ENCODE data around the gene AVPR2. TPM values are rescaled to one million over a fixed set of nuclear protein-coding genes. Genes with fewer than 3 reads are reported as not detected.

Gene AVPR2
- total RNA-seq, 2 experiments from 2014 or later, result not detected

- DNase-seq (no peak), ATAC-seq (no peak)
- intact Hi-C loops (cut with DNase I, micrococcal nuclease), result loop anchor here in 1 of 2 experiments (5.0 kb wide), 1 partner anchor 187 kb away; the partner anchor contains the start of gene PLXNB3
- Mint-ChIP-seq H3K9me3 (ENCODE audit: low read depth) (no peaks in the 10 kb centered on the region), H3K36me3 (ENCODE audit: low read depth) (peaks cover 33% of the 10 kb centered on the region), H3K27me3 (no peaks in the 10 kb centered on the region), H3K27ac (peak overlapping the region; percentile 69), H3K4me3 (no peak overlapping the region), H3K4me1 (peaks cover 18% of the 10 kb centered on the region)
- POLR2A ChIA-PET, result no interaction called here
- CTCF ChIA-PET, result interaction anchor here (0.9 to 2.9 kb wide), 6 partner anchors 9 to 186 kb away, joined by 3 to 19 read pairs (median 10); partner anchors contain the start of gene HCFC1
Measured at GRCh38 chrX:153948847-153949805, 44.7 kb downstream of the AVPR2 start.

DNA sequence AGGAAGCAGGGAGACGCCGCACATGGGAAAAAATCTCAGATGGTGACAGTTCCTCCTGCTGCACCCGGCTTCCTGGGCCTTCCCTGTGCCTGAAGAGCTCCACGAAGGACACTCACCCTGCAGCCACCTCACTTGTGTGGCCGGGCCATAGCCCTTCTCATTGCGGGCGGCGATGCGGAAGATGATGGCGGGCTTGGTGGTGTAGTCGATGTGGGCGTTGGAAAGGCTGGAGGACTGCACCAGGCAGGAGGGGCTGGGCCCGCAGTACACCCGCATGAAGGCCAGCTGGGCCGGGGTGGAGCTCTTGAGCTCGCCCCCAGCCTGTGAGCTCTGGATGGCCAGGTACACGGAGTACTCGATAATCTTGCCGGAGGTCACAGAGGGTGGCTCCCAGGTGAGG, 45.7 kb downstream of the AVPR2 start:
- Mint-ChIP-seq H3K9me3 (ENCODE audit: low read depth) (no peaks in the 10 kb centered on the region), H3K27me3 (no peaks in the 10 kb centered on the region), H3K4me1 (peaks cover 18% of the 10 kb centered on the region), H3K27ac (no peak overlapping the region), H3K36me3 (ENCODE audit: low read depth) (peaks cover 38% of the 10 kb centered on the region), H3K4me3 (no peak overlapping the region)
- ChIA-PET CTCF (interaction anchor here (1.2 to 2.9 kb wide), 5 partner anchors 10 to 187 kb away, joined by 3 to 12 read pairs (median 8); partner anchors contain the start of gene PLXNB3), POLR2A (interaction anchor here (0.6 kb wide), 1 partner anchor 13 kb away, joined by 4 read pairs; no protein-coding TSS in a partner anchor)
- ATAC-seq (no peak), DNase-seq (no peak)
- intact Hi-C loops (cut with DNase I, micrococcal nuclease), result no loop called here

GRCh38 chrX:153951683-153952372, 47.4 kb downstream of the AVPR2 start:
- H3K36me3 Mint-ChIP-seq (ENCODE audit: low read depth), result peaks cover 40% of the 10 kb centered on the region
- peaks cover 18% of the 10 kb centered on the region for H3K4me1 Mint-ChIP-seq
- intact Hi-C loops (cut with DNase I, micrococcal nuclease), result no loop called here
- DNase-seq (no peak), ATAC-seq (no peak)
- H3K27ac Mint-ChIP-seq, result no peak overlapping the region
- no peaks in the 10 kb centered on the region for H3K27me3 Mint-ChIP-seq
- H3K4me3 Mint-ChIP-seq, result no peak overlapping the region
- no peaks in the 10 kb centered on the region for H3K9me3 Mint-ChIP-seq (ENCODE audit: low read depth)
- ChIA-PET POLR2A (no interaction called here), CTCF (interaction anchor here (0.8 to 1.1 kb wide), 3 partner anchors 11 to 27 kb away, joined by 3 to 5 read pairs (median 4); no protein-coding TSS in a partner anchor)

DNA sequence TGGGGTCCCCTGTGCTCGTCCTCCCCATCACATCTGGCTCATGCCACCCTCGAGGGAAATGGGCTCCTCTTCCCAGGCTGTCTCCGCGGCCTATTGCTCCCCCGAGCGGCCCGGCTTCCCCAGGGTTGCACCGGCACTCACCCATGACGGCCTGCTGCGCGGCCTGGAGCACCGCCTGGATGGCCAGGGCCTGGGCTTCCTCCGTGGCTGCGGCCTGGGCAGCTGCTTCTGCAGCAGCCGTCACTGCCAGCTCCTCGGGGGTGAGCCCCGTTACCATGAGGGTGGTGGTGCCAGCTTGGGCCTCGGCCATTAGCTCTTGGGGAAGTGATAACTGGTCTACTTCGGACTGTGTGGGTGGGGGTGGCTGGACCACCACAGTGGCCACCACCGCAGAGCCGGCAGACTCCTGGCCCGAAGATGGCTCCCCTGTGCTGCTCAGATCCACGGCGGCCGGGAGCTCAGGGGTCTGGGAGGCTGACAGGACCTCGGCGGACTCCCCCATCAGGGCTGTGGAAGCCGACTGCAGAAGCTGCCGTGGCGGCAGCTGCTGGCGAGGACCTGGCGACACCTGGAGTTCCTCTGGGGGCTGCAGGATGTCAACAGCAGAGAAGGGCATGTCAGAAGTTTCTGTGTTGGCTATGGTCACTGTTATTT, 48.0 kb downstream of the AVPR2 start:
- ChIA-PET POLR2A (interaction anchor here (1.0 kb wide), 1 partner anchor 14 kb away, joined by 5 read pairs; no protein-coding TSS in a partner anchor), CTCF (interaction anchor here (0.5 to 1.1 kb wide), 4 partner anchors 10 to 61 kb away, joined by 3 to 5 read pairs (median 3); no protein-coding TSS in a partner anchor)
- Mint-ChIP-seq H3K36me3 (ENCODE audit: low read depth) (peaks cover 40% of the 10 kb centered on the region), H3K4me1 (peaks cover 15% of the 10 kb centered on the region), H3K4me3 (no peak overlapping the region), H3K9me3 (ENCODE audit: low read depth) (no peaks in the 10 kb centered on the region), H3K27me3 (no peaks in the 10 kb centered on the region), H3K27ac (peak overlapping the region; percentile 70)
- DNase-seq (no peak), ATAC-seq (no peak)
- intact Hi-C loops (cut with DNase I, micrococcal nuclease), result loop anchor here in 1 of 2 experiments (1.0 kb wide), 2 partner anchors 28 to 188 kb away; partner anchors contain the start of gene PLXNB3

GRCh38 chrX:153953342-153953830, 48.9 kb downstream of the AVPR2 start:
- ChIA-PET POLR2A (interaction anchor here (1.0 kb wide), 1 partner anchor 13 kb away, joined by 5 read pairs; no protein-coding TSS in a partner anchor), CTCF (interaction anchor here (1.0 kb wide), 1 partner anchor 27 kb away, joined by 3 read pairs; the partner anchor contains the start of gene ARHGAP4)
- Mint-ChIP-seq H3K4me1 (peaks cover 10% of the 10 kb centered on the region), H3K27ac (peak overlapping the region; percentile 70), H3K9me3 (ENCODE audit: low read depth) (no peaks in the 10 kb centered on the region), H3K4me3 (no peak overlapping the region), H3K36me3 (ENCODE audit: low read depth) (peaks cover 43% of the 10 kb centered on the region), H3K27me3 (no peaks in the 10 kb centered on the region)
- ATAC-seq (peak; percentile 76), DNase-seq (peak; percentile 87)
- intact Hi-C loops (cut with DNase I, micrococcal nuclease), result loop anchor here in 1 of 2 experiments (1.0 kb wide), 2 partner anchors 29 to 189 kb away; partner anchors contain the start of gene PLXNB3

- Mint-ChIP-seq H3K4me3 (no peak overlapping the region), H3K36me3 (ENCODE audit: low read depth) (peaks cover 44% of the 10 kb centered on the region), H3K27me3 (no peaks in the 10 kb centered on the region), H3K9me3 (ENCODE audit: low read depth) (no peaks in the 10 kb centered on the region), H3K4me1 (peaks cover 10% of the 10 kb centered on the region), H3K27ac (no peak overlapping the region)
- POLR2A ChIA-PET, result interaction anchor here (0.5 kb wide), 1 partner anchor 146 kb away, joined by 3 read pairs; no protein-coding TSS in a partner anchor
- CTCF ChIA-PET, result interaction anchor here (1.0 kb wide), 1 partner anchor 28 kb away, joined by 3 read pairs; the partner anchor contains the start of gene ARHGAP4
- DNase-seq (no peak), ATAC-seq (no peak)
- intact Hi-C loops (cut with DNase I, micrococcal nuclease), result loop anchor here in 1 of 2 experiments (1.0 kb wide), 2 partner anchors 30 to 190 kb away; partner anchors contain the start of gene PLXNB3
Measured at GRCh38 chrX:153953892-153954557, 49.6 kb downstream of the AVPR2 start.

- intact Hi-C loops (cut with DNase I, micrococcal nuclease), result no loop called here
Measured at GRCh38 chrX:153954558-153955227, 50.2 kb downstream of the AVPR2 start.

GRCh38 chrX:153955228-153955732, 50.8 kb downstream of the AVPR2 start:
- ChIA-PET POLR2A (no interaction called here), CTCF (no interaction called here)
- intact Hi-C loops (cut with DNase I, micrococcal nuclease), result no loop called here
- no peak for DNase-seq
- H3K27ac Mint-ChIP-seq, result peak overlapping the region; percentile 47
- H3K9me3 Mint-ChIP-seq (ENCODE audit: low read depth), result no peaks in the 10 kb centered on the region
- H3K36me3 Mint-ChIP-seq (ENCODE audit: low read depth), result peaks cover 37% of the 10 kb centered on the region
- H3K4me3 Mint-ChIP-seq, result no peak overlapping the region
- ATAC-seq, result no peak
- peaks cover 5% of the 10 kb centered on the region for H3K4me1 Mint-ChIP-seq
- no peaks in the 10 kb centered on the region for H3K27me3 Mint-ChIP-seq

More at GRCh38 chrX:153954558-153955227, 50.2 kb downstream of the AVPR2 start:
- no peak for DNase-seq
- ChIA-PET POLR2A (no interaction called here), CTCF (no interaction called here)
- H3K27ac Mint-ChIP-seq, result no peak overlapping the region
- no peak for ATAC-seq
- peaks cover 5% of the 10 kb centered on the region for H3K4me1 Mint-ChIP-seq
- H3K9me3 Mint-ChIP-seq (ENCODE audit: low read depth), result no peaks in the 10 kb centered on the region
- H3K4me3 Mint-ChIP-seq, result no peak overlapping the region
- peaks cover 41% of the 10 kb centered on the region for H3K36me3 Mint-ChIP-seq (ENCODE audit: low read depth)
- H3K27me3 Mint-ChIP-seq, result no peaks in the 10 kb centered on the region

- intact Hi-C loops (cut with DNase I, micrococcal nuclease), result no loop called here
- CTCF ChIA-PET, result interaction anchor here (1.1 kb wide), 1 partner anchor 9 kb away, joined by 3 read pairs; no protein-coding TSS in a partner anchor
- POLR2A ChIA-PET, result no interaction called here
- Mint-ChIP-seq H3K27me3 (no peaks in the 10 kb centered on the region), H3K9me3 (ENCODE audit: low read depth) (no peaks in the 10 kb centered on the region), H3K4me1 (peaks cover 5% of the 10 kb centered on the region), H3K27ac (no peak overlapping the region), H3K4me3 (no peak overlapping the region), H3K36me3 (ENCODE audit: low read depth) (peaks cover 34% of the 10 kb centered on the region)
- ATAC-seq (no peak), DNase-seq (no peak)
Measured at GRCh38 chrX:153956044-153956907, 51.8 kb downstream of the AVPR2 start.

Measured in activated CD4-positive, alpha-beta T cell treated with anti-CD3 and anti-CD28 coated beads for 36 hours (primary cell).